Uterus (tissue), 4 donors: Measurements from ENCODE around the gene RIMS1. TPM values are rescaled to one million over a fixed set of nuclear protein-coding genes. Genes with fewer than 3 reads are reported as not detected.

Experiments used
- DNase-seq, 2 donors: peaks; one replicate each; pipeline ENCODE4 v3.0.0-alpha.2; 2019 to 2020
- H3K27ac ChIP-seq, 2 donors: fragments of 200-600 bp; sonication (generic); 1 replicate in 1 of 2; 2 replicates in 1 of 2; pipeline ENCODE4 v1.5.1; 2016 to 2018
- H3K27me3 ChIP-seq, 2 donors: fragments of 200-600 bp; sonication (generic); one replicate each; pipeline ENCODE4 v1.5.1; 2018 to 2019; ENCODE audit warnings: control low read depth in 1 of 2
- H3K36me3 ChIP-seq, 2 donors: fragments of 200-600 bp; sonication (generic); one replicate each; pipeline ENCODE4 v1.5.1; 2019; ENCODE audit warnings: control low read depth in 1 of 2
- H3K4me1 ChIP-seq, 2 donors: fragments of 200-600 bp; sonication (generic); one replicate each; pipeline ENCODE4 v1.5.1; 2018 to 2019; ENCODE audit warnings: control low read depth in 1 of 2
- H3K4me3 ChIP-seq, 2 donors: fragments of 200-600 bp; sonication (generic); 1 replicate in 1 of 2; 2 replicates in 1 of 2; pipeline ENCODE4 v1.5.1; 2018 to 2019; ENCODE audit warnings: mild to moderate bottlenecking in 1 of 2
- H3K9me3 ChIP-seq, 2 donors: fragments of 200-600 bp; sonication (generic); one replicate each; pipeline ENCODE4 v1.5.1; 2019; ENCODE audit warnings: control low read depth in 1 of 2
- POLR2A ChIP-seq, 2 donors: fragments of 450-650 bp; IDR thresholded peaks; one replicate each; pipeline ENCODE4 v1.6.1; 2016; ENCODE audit warnings: antibody characterized with exemption in 2 of 2, mild to moderate bottlenecking in 1 of 2, moderate library complexity in 1 of 2
- intact Hi-C: fragments of 100-400 bp; cut with DNase I; formaldehyde crosslinking; loops from one replicate; pipeline ENCODE4 v1.15.1; 2023; ENCODE audit warnings: low total_unique reads
- total RNA-seq, 4 donors: library from RNA; depleted of rRNA in 3 of 4; stranded (reverse); fragments of >200 nt in 3 of 4; gene quantifications; one replicate each; pipeline versions ENCODE4 v1.1.0 to v1.2.4, GENCODE V29; 2014 to 2023
- TF ChIP-seq, protein P1 (sequence below), 4 experiments: fragments of 200-600 bp in 2 of 4; fragments of 450-650 bp in 2 of 4; sonication (generic) in 2 of 4; IDR thresholded peaks; one replicate each; pipeline ENCODE4 v1.5.1; 2016 to 2019; ENCODE audit warnings: antibody characterized with exemption in 4 of 4, mild to moderate bottlenecking in 2 of 4, moderate library complexity in 1 of 4
- donor health status: DM: yes; HTN: yes; CAD: no.

Gene RIMS1
- total RNA-seq, 4 donors from 2014 or later = 0.88 to 24.9 TPM; not detected in 2

DNA sequence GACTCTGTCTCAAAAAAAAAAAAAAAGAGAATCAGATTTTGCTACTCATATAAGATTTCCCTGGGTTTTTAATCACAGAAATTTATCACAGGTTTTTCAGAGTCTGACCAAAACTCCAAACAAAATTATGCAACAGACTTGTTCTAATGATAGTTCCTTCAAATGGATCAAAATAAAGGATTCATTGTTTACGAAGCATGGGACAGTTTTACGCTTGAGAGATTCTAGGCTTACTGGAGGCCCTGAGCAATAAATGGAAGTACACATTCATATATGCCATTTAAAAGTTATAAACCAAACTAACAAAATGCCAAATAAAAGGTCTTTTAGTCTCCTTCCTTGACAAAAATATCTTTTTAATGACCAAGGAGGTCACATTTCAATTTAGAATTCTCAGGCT, 490.4 kb downstream of the RIMS1 start:
- H3K27ac ChIP-seq = no peak overlapping the region
- no peaks in the 10 kb centered on the region for H3K4me1 ChIP-seq
- DNase-seq = no peak
- H3K27me3 ChIP-seq = no peaks in the 10 kb centered on the region
- no peaks in the 10 kb centered on the region for H3K9me3 ChIP-seq
- no peak for TF ChIP-seq POLR2A (IDR thresholded peaks at IDR 0.05)
- TF ChIP-seq, protein P1, sequence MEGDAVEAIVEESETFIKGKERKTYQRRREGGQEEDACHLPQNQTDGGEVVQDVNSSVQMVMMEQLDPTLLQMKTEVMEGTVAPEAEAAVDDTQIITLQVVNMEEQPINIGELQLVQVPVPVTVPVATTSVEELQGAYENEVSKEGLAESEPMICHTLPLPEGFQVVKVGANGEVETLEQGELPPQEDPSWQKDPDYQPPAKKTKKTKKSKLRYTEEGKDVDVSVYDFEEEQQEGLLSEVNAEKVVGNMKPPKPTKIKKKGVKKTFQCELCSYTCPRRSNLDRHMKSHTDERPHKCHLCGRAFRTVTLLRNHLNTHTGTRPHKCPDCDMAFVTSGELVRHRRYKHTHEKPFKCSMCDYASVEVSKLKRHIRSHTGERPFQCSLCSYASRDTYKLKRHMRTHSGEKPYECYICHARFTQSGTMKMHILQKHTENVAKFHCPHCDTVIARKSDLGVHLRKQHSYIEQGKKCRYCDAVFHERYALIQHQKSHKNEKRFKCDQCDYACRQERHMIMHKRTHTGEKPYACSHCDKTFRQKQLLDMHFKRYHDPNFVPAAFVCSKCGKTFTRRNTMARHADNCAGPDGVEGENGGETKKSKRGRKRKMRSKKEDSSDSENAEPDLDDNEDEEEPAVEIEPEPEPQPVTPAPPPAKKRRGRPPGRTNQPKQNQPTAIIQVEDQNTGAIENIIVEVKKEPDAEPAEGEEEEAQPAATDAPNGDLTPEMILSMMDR (IDR thresholded peaks at IDR 0.05) = no peak
- no peak overlapping the region for H3K4me3 ChIP-seq
- H3K36me3 ChIP-seq = no peaks in the 10 kb centered on the region
- intact Hi-C loops = no loop called here

DNA sequence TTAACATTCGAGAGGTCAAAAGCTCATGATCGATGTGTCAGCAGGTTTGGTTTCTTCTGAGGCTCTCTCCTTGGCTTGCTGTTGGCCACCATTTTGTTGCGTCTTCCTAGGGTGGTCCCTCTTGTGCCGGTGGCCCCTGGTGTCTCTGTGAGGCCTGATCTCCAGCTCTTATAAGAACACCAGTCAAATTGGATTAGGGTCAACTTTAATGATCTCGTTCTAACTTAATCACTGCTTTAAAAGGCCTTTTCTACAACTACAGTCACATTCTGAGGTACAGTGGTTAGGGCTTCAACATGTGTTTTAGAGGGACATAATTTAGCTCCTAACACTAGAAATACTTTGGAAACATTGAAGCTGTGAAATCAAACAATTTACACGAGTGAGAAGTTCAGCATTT, 494.7 kb downstream of the RIMS1 start:
- Histone ChIP-seq H3K27ac (no peak overlapping the region), H3K4me1 (no peaks in the 10 kb centered on the region), H3K4me3 (no peak overlapping the region), H3K27me3 (no peaks in the 10 kb centered on the region), H3K9me3 (no peaks in the 10 kb centered on the region), H3K36me3 (no peaks in the 10 kb centered on the region)
- TF ChIP-seq, protein P1 (IDR thresholded peaks at IDR 0.05) = no peak
- no peak for TF ChIP-seq POLR2A (IDR thresholded peaks at IDR 0.05)
- intact Hi-C loops = no loop called here
- no peak for DNase-seq

DNA sequence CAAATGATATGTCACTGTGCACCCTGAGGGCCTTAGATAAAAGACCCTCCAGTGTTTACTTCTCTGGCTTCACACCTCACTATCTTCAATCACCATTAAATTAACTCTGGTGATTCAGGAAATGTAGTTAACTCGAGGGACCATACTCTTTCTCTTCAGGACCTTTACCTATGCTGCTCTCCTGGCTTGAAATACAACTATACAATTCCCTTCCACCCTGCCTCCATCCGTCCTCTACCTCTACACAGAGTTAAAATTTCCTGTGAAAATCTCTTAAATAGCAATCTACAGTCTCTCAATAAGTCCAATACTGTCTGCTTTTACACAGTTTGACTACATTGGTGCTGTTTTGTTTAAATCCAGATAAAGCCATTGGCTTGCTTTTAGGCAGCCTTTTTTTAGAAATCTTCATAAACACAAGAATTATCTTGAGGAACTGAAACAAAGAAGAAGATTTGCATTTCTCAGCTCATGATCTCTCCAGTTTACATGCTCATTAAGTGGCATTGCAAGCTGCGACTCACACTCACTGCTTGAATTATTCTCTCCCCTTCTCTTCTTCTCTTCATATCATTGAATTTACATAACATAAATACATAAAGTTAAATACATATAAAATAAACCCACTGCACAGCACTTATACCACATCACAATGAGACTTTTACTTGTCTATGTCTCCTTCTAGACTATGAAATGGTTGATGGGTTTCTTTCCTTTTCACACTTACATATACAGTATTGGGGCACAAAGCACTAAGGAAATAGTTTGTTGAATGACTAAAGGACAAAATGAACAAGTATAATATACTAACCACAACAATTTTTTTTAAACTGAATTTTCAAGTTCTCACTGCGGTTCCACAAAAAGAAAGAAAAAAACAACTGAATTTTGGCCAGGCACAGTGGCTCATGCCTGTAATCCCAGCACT, 496.5 kb downstream of the RIMS1 start:
- TF ChIP-seq POLR2A (IDR thresholded peaks at IDR 0.05) = no peak
- TF ChIP-seq, protein P1 (IDR thresholded peaks at IDR 0.05) = no peak
- H3K27ac ChIP-seq = no peak overlapping the region
- no peaks in the 10 kb centered on the region for H3K27me3 ChIP-seq
- no peak overlapping the region for H3K4me3 ChIP-seq
- H3K36me3 ChIP-seq = no peaks in the 10 kb centered on the region
- DNase-seq = no peak
- intact Hi-C loops = no loop called here
- no peaks in the 10 kb centered on the region for H3K9me3 ChIP-seq
- H3K4me1 ChIP-seq = no peaks in the 10 kb centered on the region

DNA sequence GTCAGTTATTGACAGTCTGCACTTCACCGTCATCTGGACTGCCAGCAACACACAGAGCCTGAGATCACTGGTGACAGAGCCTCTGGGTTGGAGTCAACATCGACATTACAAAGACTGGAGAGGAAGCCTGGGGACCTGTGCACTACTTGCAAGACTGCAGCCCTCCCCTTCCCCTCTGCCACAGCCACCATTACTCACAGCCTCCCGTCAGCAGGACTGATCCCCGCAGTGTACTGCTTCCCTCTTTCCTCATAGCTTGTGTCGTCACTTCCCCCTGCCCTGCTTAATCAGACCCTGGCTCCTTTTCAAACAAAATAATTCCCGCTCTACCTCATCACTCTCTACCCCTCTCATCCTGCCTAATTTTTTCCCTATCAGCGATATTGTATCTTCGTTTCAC, 500.0 kb downstream of the RIMS1 start:
- Histone ChIP-seq H3K4me3 (no peak overlapping the region), H3K9me3 (no peaks in the 10 kb centered on the region), H3K27me3 (no peaks in the 10 kb centered on the region), H3K4me1 (no peaks in the 10 kb centered on the region), H3K36me3 (no peaks in the 10 kb centered on the region), H3K27ac (no peak overlapping the region)
- TF ChIP-seq POLR2A (IDR thresholded peaks at IDR 0.05) = no peak
- TF ChIP-seq, protein P1 (IDR thresholded peaks at IDR 0.05) = no peak
- DNase-seq = no peak
- intact Hi-C loops = no loop called here

DNA sequence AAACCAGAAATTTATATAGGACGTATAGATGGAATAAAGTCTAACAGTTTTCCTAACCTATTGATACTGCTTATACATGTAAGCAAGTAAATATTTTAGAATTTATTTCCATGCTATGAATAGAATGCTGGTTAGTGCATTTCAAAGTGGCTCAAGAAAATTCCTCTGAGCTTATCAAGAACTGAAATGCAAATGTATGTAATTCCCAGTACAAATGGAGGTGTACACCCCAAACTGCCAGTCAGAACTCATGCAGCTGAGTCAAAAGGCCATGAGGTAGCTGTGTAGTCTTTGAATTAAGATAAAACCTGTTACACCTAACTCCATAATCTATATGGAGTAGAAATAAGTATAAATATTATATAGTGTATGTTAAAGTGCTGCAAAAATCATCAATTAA, 503.3 kb downstream of the RIMS1 start:
- intact Hi-C loops = no loop called here
- H3K36me3 ChIP-seq = no peaks in the 10 kb centered on the region
- TF ChIP-seq, protein P1 (IDR thresholded peaks at IDR 0.05) = no peak
- TF ChIP-seq POLR2A (IDR thresholded peaks at IDR 0.05) = no peak
- DNase-seq = no peak
- H3K27me3 ChIP-seq = no peaks in the 10 kb centered on the region
- H3K9me3 ChIP-seq = no peaks in the 10 kb centered on the region
- H3K4me1 ChIP-seq = no peaks in the 10 kb centered on the region
- H3K27ac ChIP-seq = no peak overlapping the region
- H3K4me3 ChIP-seq = no peak overlapping the region
